Urothelium cell line (cell line): ENCODE measurements around the gene CATSPER2.
A peak's percentile ranks its signal among the peaks of the same experiment; 100 is the strongest.
"Not testable (repeated sequence)": the region's sequence is repeated elsewhere in the genome, so short reads cannot be mapped to it uniquely, and the experiment has no call there.

Experiments used
- DNase-seq: peaks from one replicate; pipeline ENCODE4 v3.0.0; 2011; ENCODE audit warnings: low spot score, mixed read lengths
- FAIRE-seq: peaks from 2 replicates; lab custom pipeline; 2011; peaks lifted over from hg19 to GRCh38; lab: Jason Lieb, UNC

CATSPER2 gene

GRCh38 chr15:43599131-43599530 is 49.5 kb downstream of the CATSPER2 start:
- FAIRE-seq, DNase-seq: not testable (repeated sequence)

- FAIRE-seq = peak; percentile 35
- DNase-seq = not testable (repeated sequence)
Measured at GRCh38 chr15:43593328-43594190, 55.1 kb downstream of the CATSPER2 start, which contains the start of gene CKMT1B. Gene CKMT1B (plus strand): TSS chr15:43594027. CDS start chr15:43594219, 192 bp downstream.

GRCh38 chr15:43592841-43593240 is 55.8 kb downstream of the CATSPER2 start:
- DNase-seq, FAIRE-seq: not testable (repeated sequence)

- FAIRE-seq = peak; percentile 94
- not testable (repeated sequence) for DNase-seq
Measured at GRCh38 chr15:43589778-43590466, 58.7 kb downstream of the CATSPER2 start, which contains the start of gene PPIP5K1. Gene PPIP5K1 (minus strand): TSS chr15:43590208. CDS start chr15:43584504, 5,704 bp downstream.
